GM03348 (cell line): ENCODE data around the gene TMEM247.

Source experiments
- DNase-seq: peaks from one replicate; pipeline ENCODE4 v3.0.0; 2012; ENCODE audit warnings: low spot score

Gene TMEM247

DNA sequence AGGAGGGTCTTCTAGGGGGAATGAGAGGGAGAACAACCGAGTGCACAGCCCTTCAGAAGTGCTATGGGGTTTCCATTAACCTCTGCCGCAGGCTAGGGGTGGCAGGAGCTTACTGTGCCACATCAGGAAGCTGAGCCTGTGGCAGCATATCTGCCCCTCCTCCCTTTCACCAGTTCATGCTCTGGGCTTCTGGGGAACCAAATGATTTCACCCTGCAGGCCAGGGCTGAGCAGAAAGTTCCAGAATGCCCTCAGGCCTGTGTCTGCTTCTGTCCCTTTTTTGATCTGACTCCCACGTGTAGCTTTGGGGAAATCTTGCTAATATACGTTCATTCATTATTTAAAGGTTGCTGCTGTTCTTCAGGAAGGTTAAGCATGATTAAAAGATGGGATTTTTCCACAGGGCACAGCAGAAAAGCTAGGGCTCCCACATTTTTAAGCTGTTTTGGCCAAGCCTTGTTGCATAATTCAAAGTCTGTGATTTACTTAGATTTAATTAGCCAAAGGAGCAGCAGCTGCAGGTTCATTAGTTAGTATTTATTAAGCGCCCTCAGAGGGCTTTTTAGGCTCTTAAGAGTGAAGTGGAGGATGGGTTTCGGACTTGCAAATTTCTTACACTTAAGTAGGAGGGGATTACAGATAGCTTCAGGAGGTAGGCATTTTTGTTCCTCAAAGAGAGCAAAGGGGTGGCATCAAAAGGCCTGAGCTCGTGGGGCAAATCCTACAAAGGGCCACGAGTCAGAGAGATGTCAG lies 10.2 kb downstream of the TMEM247 start:
- no peak for DNase-seq

DNA sequence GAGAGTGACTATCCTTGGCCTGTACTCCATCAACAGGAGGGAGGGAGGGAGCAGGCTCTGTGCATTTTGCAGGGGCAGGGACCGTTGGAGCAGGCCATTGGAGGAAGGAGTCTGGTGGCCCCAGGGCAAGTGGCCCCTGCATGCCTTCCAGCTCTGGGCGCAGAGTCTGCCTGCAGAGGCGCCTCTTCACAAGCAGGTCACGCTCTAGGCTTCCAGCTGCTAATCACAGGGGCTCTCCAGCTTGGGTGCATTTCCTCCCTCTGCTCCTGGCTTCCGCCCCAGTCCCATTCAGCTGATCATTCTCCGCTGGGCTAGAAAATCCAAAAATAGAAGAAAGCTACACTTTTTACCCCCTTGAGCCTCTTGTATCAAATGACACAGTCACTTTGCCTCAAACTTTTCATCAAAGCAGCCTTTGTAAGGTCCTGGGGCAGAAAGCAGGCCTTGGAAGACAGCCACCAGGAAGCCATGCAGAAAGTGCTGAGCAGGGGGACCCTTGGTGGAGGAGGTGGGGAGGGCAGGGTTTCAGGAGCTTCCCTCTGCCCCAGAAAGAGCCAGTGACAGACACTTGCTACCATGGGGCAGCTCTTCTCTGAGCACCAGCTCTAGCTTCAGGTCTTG lies 11.3 kb downstream of the TMEM247 start:
- DNase-seq = peak; percentile 51

DNA sequence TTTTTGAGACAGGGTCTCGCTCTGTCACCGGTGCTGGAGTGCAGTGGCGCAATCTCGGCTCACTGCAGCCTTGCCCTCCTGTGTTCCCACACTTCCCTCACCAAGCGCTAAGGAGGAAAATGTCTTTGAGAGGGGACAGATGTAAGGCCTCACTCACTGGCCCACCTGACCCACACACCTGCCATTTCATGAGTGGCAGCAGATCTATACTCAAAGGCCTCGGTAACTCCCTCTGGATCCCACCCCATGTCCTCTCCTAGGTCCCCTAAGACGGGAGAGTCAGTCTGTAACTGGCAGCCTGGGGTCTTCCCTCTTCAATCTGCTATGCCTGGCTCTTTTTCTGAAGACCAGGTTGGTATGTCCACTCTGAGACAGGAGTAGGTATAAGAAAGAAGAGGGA lies 12.9 kb downstream of the TMEM247 start:
- DNase-seq = no peak

DNA sequence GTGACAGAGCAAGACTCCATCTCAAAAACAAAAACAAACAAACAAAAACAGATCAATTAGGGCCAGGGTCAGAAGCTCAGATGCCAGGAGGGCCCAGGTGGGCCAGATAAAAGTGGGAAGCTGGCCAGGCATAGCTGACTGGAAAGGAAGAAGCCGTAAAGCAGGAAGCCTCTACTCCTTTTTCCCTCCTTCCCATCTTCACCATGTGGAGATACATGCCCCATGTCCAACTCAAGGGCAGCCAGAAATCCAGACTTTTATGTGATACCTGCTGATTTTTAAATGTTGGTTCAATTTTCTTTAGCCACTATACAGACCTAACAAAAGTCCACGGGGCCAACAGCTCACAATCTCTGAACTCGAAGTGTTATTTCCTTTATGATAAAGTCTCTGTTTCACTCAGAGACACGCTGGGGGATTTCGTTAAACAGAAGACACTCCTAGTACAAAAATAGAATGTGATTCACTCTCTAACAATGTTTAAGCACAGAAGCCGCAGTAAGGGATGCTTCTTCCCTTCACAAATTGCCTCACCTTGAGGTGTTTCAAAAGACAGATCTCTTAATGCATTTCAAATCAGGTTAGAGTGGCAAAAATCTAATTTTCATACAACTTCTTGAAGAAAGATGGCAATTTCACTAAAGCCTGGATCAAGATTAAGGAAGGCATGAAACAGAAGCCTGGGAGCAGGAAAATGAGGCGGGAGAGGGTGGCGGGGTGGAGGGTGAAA lies 14.0 kb downstream of the TMEM247 start:
- peak; percentile 74 for DNase-seq

DNA sequence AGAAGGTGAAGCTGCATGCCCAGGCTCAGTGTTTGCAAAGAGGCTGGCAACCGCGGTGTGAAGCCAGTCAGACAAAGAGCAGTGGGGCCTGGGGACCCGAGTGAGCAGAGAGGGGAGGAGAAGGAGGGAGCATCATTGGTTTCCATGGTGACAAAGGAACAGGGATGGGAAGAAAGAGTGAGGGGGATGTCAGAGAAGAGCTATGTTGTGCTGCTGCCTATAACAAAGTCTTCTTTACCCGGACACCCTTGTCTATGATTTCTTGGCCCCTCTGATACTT lies 14.5 kb downstream of the TMEM247 start:
- DNase-seq = no peak

DNA sequence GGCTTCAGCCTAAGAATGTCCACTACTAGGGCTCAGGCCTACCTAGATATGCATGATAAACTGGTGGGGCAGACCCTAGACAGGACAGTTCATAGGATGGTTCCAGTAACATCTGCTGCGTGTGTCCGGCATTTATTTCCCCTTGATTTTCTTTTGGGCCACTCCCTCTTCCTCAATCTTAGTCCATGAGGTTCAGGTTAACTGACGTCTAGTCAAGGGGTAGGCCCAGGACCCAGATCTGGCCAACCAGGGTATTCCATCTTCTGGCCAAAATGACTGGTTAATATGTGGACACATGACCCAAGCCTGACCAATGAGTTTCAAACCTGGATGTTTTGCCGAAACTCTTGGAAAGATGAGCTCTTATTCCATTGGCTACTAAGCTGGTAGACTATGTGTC lies 15.2 kb downstream of the TMEM247 start:
- no peak for DNase-seq

DNA sequence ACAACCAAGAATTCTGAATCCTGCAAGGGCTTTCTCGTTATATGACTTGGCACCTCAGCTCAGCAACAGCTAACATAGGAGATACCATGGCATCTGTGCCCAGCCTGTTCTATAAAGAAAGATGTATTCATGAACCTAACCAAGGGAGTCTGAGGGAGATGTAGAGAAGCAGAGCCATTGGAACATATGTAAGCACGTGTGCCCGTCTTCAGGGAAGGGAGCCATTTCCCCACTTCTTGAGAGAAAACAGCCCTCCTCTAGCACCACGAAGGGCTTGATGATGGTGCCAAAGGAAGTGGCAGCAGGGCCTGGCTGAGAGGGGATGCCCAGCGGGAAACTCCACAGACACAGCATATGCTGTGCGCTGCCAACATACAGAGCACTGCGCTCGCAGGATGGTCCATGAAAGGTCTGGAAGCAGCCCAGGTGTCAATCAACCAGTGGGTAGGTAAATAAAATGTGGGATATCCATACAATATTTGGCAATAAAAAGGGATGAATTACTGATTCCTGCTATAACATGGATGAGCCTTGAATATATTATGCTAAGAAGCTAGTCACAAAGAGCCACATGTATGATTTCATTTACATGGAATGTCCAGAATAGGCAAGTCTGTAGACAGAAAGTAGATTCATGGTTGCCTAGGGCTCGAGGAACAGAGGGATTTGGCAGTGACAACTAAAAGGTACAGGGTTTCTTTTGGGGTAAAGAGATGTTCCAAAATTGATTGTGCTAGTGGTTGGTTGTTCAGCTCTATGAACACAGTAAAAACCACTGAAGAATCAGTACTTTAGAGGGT lies 16.1 kb downstream of the TMEM247 start:
- no peak for DNase-seq

DNA sequence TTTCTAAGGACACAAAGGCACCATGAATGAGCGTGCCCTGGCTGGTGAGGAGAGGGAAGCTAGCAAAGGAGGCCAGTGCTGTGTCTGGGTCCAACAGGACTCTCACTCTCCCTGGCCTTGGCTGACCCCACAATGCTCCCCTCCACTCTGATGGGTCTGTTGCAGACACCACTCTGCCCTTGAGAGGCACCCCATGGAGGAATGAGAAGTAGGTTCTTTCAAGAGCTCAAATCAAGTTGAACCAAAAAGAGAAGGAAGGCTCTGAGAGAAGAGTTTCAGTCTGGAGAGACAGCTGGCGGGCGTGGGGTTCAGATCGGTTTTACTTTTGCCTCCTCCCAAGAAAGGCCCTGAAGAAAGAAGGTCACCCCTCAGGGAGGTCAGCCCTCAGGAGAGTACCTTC lies 18.4 kb downstream of the TMEM247 start:
- no peak for DNase-seq

DNA sequence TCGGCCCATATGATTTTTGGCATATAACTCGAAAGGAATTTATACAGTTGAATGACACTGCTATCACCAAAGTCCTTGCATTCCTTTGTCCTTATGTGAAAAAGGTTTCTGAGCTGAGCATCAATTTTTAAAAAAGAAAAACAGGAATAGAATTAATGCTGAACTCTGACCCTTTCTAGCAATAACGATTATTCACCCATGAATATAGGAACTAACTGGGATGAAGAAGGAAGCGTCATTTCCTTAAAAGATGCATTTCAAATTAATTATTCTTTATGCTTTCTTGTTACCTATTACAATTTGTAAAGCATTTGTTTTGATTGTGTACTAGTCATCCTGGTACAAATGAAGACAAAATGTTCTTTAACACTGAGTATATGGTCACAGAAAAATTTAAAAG lies 19.3 kb downstream of the TMEM247 start:
- no peak for DNase-seq

DNA sequence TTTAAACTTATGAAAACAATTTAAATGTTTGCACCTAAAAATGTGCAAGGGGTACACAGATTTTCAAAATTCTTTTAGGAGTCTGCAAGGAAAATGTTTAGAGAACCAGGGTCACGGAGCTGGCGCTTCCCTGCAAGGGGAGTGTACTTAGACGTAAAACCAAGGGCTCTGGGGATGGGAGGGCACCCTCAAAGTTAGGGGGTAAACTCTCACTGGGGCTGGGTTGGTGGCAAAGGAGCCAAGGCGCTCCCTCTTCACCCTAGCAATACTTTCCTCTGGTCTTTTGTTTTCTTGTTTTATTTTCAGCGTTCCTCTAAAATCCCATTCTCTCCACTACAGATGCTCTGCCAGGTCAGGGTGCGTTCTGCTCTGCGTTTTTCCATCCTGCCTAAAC lies 20.0 kb downstream of the TMEM247 start:
- DNase-seq = no peak

DNA sequence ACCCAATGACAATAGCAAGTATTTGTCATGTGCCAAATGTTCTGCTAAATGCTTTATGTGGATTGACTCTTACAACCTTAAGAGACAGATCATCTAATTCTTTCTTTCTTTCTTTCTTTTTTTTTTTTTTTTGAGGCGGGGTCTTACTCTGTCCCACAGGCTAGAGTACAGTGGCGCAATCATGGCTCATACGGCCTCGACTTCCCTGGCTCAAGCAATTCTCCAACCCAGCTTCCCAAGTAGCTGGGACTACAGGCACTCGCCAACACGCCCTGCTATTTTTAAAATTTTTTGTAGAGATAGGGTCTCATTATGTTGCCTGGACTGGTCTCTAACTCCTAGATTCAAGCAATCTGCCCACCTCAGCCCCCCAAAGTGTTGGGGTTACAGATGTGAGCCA lies 21.4 kb downstream of the TMEM247 start:
- no peak for DNase-seq

DNA sequence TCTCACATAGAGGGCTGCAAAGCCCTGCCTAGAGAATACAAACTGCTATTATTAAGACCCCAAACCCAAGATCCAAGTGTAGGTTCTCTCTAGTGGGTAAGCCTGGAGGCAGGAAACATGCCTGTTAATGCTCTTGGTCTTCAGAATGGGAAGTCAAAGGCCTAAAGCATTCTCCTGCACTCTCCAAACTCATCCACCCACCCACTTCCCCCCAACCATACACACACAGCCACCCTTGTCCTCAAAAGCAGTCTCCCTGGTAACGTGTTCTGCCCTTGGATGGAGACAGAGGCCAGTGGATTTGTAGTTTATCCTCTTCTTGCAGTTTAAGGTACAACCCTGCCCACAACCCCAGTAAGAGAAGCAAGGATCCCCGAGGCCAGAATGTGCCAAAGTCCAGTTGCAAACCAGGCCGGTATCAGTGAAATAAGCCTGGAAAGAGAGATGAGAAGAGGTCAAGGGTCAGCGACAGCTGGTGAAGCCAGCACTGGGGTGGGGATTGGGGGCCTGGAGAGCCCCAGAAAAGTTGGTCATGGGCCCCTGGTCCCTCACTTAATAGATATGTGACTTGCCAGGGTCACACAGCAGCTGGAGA lies 23.0 kb downstream of the TMEM247 start:
- DNase-seq = no peak

DNA sequence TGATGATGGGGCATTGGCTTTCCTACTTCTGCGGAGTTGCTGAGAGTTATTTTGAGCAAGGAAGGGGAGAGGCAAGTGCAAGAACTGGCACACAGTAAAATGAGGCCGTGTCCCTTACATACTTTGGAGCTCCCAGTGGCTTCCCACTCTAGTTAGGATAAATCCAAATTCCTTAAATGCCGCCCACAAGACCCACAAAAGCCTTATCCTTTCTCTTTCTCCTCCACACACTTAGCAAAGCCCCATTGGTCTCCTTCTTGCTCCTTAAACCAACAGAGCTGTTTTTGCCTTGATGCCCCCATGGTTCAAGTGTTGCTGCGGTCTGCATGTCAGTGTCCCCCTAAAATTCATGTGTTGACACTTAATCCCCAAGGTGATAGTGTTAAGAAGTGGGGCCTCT lies 24.3 kb downstream of the TMEM247 start:
- no peak for DNase-seq

DNA sequence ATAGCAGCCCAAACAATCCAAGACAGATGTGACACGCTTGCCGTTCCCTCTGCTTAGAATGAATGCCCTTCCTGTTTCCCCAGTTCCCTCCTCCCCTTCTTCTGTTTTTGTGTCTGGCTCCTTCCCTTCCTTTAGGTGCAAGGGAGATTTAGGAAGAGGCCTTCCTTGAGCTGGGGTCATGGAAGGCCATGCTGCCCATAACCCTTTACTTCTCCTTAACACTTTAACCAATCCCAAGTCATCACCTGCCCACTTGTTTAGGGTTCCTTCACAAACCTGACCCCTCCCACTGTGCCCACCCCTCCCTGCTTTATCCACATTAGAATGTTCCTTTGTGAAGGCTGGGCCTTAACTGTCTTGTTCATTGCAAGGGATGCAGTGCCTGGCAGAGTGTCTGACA lies 24.9 kb downstream of the TMEM247 start:
- no peak for DNase-seq

DNA sequence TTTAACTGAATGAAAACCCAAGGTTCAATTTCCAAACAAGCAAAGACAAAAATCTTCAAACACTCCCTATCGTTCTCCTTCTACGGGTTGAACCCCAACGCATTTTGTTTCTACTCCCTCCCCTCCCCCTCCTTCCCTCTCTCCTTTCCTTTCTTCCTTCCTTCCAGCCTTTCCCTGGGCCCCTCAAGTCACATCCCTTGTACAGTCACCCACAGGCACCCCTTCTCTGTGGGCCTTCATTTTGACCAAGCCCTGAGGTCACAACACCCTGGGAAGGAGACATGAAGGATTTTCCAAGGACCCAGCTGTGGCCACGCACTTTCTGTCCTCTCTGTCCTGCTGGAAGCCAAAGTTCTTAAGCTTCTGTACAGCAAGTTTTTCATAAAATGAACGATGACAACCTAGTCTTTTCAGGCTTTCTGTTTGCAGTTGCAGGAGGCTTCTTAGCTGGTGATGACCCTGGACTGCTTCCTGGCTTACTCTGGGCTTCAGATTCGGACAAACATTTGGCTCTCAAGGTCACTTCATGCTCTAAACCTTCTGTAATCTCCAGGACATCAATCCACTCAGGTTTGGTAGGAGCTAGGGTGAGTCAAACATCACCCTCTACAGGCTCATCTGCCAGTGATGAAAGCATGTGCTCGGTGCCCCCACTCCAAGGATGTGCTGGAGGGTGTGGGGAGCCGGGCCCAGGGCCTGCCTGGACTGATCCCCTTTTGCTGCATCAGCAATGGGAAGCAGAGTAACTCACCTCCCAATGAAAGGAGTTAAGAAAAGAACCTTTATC lies 25.5 kb downstream of the TMEM247 start:
- DNase-seq = no peak

DNA sequence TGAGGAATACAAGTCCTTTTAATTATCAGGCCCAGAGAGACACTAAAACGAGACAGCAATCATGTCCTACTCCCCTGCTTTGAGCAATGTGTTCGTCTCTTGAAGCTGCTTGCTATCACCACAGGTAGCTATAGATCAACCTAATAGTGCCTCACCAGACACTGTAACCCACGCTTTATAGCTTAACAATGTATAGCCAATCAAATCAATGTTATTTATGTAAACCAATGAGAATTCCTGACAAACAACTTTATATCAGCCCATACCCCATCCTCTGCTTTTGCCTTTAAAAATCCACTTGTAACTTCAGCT lies 26.1 kb downstream of the TMEM247 start:
- no peak for DNase-seq

DNA sequence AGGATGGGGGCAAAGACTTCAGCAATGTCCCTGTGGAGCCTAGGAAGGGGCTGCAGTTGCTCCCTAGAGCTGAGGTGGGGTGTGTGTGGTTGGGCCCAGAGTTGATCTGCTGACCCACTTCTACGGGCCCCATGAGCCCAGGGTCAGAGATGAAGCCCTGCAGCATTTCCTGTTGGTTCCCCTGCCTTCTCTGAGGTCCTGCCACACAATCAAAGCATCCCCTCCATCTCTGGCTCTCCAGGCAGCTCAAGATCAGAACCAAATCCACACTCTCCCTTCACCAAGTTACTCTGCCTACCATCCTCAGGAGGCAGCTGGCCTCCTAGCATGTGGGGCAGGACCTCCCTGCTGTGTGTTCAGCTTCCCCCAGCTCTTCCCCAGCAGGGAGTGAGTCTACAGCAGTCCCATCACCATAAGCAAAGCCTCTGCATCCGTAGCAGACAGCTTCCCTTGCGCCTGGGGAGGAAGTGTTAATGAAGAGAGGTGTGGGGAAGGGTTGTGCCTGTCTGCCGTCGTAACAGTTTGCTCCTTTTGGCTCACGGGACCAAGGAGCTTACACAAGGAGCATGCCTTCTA lies 26.9 kb downstream of the TMEM247 start:
- DNase-seq = no peak

DNA sequence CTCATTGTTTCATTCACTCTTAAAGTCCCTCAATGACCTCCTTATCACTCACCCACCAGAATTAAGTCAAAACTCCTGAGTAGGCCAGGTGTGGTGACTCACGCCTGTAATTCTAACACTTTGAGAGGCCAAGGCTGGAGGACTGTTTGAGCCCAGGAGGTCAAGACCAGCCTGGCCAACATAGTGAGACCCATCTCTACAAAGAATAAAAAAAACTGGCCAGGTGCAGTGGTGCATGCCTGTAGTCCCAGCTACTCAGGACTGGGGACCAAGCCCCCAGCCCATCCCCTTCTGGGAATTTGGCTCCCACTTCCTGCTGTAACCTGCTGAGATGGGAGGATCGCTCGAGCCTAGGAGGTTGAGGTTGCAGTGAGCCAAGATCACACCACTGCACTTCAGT lies 28.9 kb downstream of the TMEM247 start:
- no peak for DNase-seq

DNA sequence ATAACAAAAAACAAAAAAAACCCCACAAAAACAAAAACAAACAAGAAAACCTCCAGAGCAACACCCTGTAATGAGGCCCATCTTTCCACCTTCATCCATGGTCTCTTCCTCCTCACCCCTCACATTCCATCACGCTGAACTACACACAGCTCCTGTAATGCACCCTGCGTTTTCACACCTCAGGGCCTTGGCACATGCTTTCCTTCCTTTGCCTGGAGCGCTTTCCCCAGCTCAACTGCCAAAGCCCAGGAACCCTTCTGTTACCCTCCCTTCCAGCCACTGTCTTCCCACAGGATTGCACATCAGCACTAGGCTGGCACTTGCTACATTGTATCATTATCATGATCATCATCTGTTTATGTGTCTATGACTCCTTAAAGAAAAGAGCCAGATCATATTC lies 29.4 kb downstream of the TMEM247 start:
- no peak for DNase-seq

DNA sequence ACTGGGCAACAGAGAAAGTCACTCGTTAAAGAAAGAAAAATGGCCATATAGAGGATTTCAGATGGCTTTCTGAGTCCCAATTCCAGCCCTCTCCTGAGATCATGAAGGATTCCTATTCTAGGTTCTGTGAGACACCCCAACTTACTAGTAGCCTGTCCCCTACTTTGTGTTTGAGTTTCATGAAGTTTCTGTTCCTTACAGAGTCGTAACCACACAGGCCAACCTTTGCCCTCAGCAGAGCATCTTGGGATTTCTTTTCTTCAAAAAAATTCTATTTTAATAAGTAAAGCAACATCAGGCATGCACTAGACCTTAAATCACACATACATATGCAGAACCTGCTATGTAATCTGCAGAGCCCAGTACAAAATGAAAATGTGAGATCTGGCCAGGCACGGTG lies 30.4 kb downstream of the TMEM247 start:
- DNase-seq = no peak

DNA sequence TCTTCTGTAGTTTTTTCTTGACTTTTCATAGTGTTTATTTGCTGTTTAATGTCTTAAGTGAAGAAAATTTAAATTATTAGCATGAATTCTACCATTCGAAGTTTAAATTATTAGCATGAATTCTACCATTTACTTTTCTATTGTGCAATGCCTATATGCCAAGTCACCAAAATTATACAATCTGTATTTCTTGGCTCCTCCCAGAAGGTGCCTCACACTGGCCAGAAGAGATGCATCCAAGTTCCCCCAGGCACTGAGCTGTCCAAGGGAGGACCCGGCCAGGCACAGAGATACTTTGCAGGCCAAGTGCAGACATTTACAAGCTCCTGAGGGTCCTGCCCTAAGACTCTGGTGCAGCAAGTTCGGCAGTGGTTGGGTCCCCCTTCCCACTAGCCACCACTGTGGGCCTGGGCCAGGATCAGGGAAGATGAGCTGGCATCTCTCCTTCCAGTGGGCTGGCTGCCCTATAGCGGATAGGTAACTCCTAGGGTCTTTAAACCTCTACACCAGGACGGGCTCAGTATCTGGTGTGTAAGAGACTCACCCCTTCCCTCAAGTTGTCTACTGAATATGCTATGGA lies 31.3 kb downstream of the TMEM247 start:
- DNase-seq = no peak
